Measurements from ENCODE around the gene SRRM3.
"Not testable (repeated sequence)": the region's sequence is repeated elsewhere in the genome, so short reads cannot be mapped to it uniquely, and the experiment has no call there.

The SRRM3 gene

DNA sequence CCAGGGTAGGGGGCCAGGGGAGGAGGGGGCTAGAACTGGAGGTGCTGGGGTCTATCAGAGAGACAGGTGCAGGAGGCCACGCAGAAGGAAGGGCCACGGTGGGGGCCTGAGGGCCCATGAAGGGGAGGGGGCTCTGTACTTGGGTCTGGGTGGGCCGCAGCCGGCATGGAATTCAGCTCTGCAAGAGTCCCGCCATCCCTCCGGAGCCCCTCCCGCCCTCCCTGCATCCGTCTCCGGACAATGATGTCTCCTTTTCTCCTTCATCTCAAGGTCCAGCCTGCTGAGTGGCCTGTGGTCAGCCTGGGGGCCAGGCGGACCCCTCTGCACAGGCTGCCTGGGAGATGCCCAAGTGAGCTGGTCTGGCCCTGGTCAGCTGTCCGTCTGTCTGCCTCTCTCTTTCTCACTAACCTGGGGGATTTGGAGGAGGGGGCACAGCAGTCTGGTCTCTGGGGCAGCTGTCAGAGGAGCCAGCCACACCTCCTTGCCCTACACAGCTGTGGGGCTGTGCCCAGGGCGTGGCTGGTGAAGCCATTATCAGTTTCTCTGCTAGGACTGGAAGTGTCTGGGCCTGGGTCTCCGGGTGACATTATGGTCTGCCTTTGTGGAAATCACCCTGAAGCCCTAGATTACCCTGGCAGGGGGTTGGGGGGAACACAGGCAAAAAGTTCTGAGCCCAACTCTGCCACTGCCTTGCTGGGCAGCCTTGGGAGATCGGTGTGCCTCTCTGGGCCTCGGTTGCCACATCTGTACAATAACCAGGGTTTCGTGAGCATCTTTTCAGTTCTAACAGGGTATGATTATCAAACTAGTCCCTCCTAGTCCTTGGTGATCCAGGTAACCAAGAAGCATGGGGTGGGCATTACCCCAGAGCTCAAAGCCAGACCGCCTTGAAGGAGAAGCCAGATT lies 81.8 kb downstream of the SRRM3 start:
- in situ Hi-C loops (cut with HindIII; ENCODE audit: low sequenced_read_pairs) = loop anchor here (10.0 kb wide), 1 partner anchor 239 kb away; the partner anchor contains the start of genes MDH2 and STYXL1

DNA sequence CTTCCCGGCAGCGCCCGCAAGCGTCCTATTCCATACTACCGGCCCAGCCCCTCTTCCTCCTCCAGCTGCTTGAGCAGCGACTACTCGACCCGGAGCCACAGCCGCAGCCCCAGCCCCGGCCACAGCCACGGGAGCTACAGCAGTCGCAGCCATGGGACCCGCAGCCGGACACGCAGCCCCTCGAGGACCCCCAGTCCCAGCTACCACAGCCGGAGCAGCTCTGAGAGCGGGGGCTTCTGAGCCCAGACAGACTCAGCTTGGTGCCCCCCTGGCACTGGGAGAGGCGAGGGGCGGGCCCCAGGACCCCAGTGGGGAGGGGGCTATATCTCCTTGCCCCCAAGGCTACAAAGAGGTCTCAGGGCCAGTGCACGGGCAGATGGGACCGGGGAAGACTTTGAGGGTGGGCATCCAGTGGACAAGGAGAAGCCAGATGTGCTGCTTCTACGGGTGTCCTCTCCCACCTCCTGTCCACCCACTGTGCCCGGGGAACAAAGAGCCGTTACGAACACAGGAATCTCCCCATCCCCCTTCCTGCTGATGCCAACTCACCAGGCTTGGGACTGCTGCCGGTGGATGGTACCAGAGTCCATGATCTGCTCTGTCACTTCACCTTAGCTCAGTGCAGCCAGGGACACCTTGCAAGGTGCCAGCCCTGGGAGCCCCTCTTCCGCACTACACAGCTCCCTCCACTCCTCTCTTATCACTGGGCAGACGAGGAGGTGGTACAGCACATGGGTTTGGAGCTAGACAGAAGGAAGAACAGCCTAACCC lies 84.1 kb downstream of the SRRM3 start:
- in situ Hi-C loops (cut with HindIII; ENCODE audit: low sequenced_read_pairs) = loop anchor here (10.0 kb wide), 1 partner anchor 241 kb away; the partner anchor contains the start of genes MDH2 and STYXL1

- in situ Hi-C loops (cut with HindIII; ENCODE audit: low sequenced_read_pairs) = loop anchor here (10.0 kb wide), 1 partner anchor 242 kb away; the partner anchor contains the start of genes MDH2 and STYXL1
These were observed 85.2 kb downstream of the SRRM3 start for GRCh38 chr7:76286842-76287403.

DNA sequence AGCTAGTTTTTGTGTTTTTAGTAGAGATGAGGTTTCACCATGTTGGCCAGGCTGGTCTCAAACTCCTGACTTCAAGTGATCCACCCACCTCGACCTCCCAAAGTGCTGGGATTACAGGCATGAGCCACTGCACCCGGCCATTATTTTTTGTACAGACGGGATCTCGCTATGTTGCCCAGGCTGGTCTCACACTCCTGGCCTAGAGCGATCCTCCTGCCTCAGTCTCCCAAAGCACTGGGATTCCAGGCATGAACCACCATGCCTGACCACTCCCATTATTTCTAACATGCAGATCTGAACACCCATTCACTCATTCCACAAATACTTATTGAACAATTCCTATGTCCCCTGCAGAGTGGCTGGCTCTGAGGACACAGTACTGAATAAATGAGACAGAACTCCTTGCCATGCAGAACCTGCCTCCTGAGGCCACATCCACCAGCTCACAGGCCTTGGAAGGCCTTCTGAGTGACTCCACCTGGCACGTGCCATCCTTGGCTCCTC lies 89.2 kb downstream of the SRRM3 start:
- in situ Hi-C loops (cut with HindIII; ENCODE audit: low sequenced_read_pairs) = not testable (repeated sequence)

- in situ Hi-C loops (cut with HindIII; ENCODE audit: low sequenced_read_pairs) = no loop called here
These were observed 89.9 kb downstream of the SRRM3 start for GRCh38 chr7:76291351-76292212.

DNA sequence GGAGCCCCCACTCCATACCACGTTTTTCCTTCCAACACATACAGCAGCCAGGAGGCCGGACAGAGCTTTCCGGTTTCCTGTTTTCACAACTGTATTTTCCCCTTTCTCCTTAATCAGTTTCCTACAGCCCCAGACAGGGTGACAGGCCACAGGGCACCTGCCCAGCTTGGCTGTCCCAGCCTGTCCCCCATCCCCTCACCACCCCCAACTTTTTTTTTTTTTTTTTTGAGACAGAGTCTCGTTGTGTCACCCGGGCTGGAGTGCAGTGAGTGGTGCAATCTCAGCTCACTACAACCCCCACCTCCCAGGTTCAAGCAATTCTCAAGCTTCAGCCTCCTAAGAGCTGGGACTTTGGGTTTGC lies 90.5 kb downstream of the SRRM3 start:
- in situ Hi-C loops (cut with HindIII; ENCODE audit: low sequenced_read_pairs) = no loop called here

DNA sequence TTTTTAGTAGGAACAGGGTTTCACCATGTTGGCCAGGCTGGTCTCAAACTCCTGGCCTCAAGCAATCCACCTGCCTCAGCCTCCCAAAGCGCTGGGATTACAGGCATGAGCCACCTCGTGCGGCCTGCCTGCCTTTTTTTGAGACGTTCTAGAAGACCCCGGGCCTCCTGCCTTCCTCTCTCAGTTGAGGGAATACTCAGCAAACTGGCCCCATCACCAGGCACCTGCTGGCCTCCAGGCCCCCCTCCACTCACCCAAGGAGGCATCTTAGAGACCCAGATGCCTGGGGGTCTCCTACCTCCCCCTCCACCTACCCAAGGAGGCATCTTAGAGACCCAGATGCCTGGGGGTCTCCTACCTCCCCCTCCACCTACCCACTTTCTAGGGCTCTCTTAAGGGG lies 91.2 kb downstream of the SRRM3 start:
- in situ Hi-C loops (cut with HindIII; ENCODE audit: low sequenced_read_pairs) = not testable (repeated sequence)

DNA sequence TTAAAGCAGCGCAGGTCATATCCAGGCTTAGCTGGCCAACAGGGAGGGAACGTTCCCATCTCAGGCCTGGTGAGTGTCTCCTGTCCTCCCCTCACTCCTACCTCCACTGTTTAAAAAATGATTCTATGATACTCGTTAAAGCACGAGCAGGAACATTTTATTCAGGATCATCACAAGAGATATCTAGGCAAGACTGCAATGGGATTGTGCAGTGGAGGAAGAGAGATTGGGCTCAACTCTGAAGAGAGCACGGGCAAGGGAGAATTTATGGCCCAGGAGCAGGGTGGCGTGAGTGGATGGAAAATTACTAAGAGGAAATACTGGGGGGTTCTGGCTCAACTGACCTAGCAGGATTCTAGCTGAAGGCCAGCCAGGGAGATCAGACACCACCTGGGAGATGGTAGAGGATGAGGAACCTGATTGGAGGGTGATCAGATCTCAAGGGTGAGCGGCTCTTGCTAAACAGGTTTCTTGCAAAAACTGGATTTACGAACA lies 91.8 kb downstream of the SRRM3 start:
- in situ Hi-C loops (cut with HindIII; ENCODE audit: low sequenced_read_pairs) = no loop called here

GRCh38 chr7:76294344-76295024 lies 92.8 kb downstream of the SRRM3 start:
- in situ Hi-C loops (cut with HindIII; ENCODE audit: low sequenced_read_pairs) = no loop called here

DNA sequence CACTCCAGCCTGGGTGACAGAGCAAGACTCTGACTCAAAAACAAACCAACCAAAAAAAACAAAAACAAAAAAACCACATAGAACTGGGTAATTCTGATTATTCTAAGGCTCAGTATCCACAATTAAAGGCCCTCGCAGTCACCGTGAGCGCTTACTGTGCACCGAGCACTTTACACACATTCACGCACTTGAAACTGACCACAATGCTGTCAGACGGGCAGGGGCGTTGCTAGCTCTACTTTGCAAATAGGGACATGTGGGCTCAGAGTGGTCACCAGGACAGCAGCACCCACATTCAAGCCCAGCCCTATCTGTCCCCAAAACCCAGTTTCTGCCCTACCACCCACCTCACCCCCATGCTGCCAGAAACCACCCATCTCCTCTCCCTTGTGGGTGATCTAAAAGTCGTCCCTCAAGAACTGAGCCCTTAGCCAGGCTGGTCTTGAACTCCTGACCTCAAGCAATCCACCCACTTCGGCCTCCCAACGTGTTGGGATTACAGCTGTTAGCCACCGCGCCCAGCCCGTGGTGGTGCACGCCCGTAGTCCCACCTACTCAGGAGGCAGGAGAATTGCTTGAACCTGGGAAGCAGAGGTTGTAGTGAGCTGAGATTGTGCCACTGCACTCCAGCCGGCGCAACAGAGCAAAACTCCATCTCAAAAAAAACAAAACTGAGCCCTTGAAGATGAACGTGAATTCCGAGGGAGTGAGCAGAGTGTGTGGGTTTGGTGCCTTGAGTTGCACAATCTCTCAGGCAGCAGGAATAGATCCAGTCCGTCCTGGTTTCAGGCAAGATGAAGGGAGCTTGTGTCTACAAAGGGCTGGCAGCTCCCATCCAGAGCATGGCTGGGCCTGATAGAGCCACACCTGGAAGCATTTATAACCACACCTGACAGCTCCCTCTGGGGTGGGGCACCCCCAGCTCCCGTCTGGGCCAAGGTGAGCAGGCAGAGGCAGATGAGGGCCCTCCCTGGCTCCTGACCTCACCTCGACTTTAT lies 95.3 kb downstream of the SRRM3 start:
- in situ Hi-C loops (cut with HindIII; ENCODE audit: low sequenced_read_pairs) = no loop called here

DNA sequence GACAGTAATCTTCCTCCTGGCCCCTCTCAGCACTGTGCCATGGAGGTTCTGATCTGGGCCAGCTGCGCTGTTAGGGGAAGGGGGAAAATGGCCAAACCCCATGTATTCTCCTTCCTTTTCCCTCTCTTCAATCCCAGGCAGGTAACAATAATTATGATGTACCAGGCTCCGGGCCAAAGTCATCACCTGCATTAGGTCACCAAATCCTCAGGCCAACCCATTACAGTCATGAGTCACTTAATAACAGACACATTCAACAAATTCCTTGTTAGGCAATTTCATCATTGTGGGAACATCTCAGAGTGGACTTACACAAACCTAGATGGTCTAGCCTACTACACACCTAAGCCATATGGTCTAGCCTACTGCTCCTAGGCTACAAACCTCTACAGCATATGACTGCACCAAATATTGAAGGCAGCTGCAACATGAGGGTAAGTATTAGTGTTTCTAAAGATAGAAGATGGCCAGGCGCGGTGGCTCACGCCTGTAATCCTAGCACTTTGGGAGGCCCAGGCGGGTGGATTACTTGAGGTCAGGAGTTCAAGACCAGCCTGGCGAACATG lies 98.6 kb downstream of the SRRM3 start:
- in situ Hi-C loops (cut with HindIII; ENCODE audit: low sequenced_read_pairs) = loop anchor here (10.0 kb wide), 1 partner anchor 125 kb away; the partner anchor contains the start of gene ZP3

GRCh38 chr7:76301000-76301399 lies 99.3 kb downstream of the SRRM3 start:
- in situ Hi-C loops (cut with HindIII; ENCODE audit: low sequenced_read_pairs) = loop anchor here (10.0 kb wide), 1 partner anchor 124 kb away; the partner anchor contains the start of gene ZP3

DNA sequence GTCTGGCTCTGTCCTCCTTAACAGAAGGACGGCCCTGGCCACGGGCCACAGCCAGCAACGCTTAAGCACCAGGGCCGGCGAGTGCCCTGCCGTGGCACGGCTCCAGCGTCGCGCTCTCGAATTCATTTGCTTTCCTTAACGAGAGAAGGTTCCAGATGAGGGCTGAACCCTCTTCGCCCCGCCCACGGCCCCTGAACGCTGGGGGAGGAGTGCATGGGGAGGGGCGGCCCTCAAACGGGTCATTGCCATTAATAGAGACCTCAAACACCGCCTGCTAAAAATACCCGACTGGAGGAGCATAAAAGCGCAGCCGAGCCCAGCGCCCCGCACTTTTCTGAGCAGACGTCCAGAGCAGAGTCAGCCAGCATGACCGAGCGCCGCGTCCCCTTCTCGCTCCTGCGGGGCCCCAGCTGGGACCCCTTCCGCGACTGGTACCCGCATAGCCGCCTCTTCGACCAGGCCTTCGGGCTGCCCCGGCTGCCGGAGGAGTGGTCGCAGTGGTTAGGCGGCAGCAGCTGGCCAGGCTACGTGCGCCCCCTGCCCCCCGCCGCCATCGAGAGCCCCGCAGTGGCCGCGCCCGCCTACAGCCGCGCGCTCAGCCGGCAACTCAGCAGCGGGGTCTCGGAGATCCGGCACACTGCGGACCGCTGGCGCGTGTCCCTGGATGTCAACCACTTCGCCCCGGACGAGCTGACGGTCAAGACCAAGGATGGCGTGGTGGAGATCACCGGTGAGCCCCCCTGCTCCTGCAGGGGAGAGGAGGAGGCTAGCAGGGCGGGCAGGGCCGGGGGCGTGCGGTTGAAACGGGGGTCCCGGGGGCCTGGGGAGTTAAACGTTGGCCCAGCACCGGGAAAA lies 100.9 kb downstream of the SRRM3 start, which contains the start of gene HSPB1:
Gene HSPB1, plus strand, starts transcription at position 327 of the 855 bp plus-strand sequence. Its CDS starts 40 bp downstream, at position 367.
- in situ Hi-C loops (cut with HindIII; ENCODE audit: low sequenced_read_pairs) = loop anchor here (10.0 kb wide), 1 partner anchor 122 kb away; the partner anchor contains the start of gene ZP3

- in situ Hi-C loops (cut with HindIII; ENCODE audit: low sequenced_read_pairs) = loop anchor here (10.0 kb wide), 1 partner anchor 121 kb away; the partner anchor contains the start of gene ZP3
These were observed 101.8 kb downstream of the SRRM3 start for GRCh38 chr7:76303202-76304147.

DNA sequence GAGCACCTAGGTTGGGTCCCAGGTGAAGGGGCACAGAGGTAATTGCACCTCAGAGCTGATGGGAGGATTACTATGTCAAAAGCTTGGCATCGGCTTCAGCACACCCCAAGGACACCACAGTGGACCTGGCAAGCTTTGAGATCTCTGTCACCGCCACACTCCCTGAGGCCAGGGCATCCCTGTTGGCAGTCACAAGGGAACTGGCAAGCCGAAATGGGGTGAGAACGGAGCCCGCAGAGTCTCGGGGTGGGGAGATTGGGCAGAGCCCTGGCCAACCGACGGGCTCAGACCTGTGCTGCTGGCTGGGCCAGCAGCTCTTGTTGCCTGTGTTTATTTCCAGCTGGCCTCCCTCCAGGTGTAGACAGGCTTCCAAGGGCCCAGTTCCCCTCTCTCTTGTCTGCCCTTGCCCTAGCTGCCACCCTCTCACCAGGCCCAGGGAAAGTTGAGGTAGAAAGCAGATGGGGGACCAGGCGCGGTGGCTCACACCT lies 103.2 kb downstream of the SRRM3 start:
- in situ Hi-C loops (cut with HindIII; ENCODE audit: low sequenced_read_pairs) = loop anchor here (5.0 to 10.0 kb wide), 2 partner anchors 63 to 120 kb away; partner anchors contain the start of gene ZP3
